RPMI8226 (cell line): ENCODE measurements around the gene TMCC2.
A peak's percentile ranks its signal among the peaks of the same experiment; 100 is the strongest.

Experiments used
- DNase-seq: peaks from one replicate; pipeline ENCODE4 v3.0.0-alpha.2; 2015

The TMCC2 gene

DNA sequence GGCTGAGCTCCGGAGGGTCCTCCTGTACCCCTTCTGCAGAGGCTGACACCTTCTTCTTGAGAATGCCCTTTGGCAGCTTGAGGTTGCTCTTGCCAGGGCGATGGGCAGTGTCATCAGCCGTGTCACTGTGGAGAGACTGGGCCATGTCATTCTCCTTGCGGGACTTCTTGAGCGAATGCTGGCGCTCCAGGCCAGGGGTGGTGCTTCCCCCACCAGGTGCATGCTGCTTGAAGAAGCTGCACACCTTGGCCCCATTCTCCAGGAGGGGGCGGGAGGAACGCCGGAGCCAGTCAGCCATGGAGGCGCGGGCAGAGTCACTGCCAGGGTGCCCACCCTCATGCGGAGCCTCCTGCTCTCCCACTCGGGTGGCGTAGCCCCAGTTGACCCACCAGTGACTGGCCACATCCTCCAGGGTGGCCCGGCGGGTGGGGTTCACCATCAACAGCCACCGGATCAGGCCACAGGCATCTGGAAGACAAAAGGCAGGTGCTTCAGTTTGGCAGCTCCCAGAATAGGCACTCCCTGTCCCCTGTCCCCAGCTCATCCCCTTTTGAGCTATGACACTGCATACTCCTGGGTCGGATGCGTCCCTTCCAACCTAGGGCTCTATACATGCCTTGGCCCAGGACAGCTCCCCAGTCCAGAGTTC, 76.4 kb downstream of the TMCC2 start:
- no peak for DNase-seq

DNA sequence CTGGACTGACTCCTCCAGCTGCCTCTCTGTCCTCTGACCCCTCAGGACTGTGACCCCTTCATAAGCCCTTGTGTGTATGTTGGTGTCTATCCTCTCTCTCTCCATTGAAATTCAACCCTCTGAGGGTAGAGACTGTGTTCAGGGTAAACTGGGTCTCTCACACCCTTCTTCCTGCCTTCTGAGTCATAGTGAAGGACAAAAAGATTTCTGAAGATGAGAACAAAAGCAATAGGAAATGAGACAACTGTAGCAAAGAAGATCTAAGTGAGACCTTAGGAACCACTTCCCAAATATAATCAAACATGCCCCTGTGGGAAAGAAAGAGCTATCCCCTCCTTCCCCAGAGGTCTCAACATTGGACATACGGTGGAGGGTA, 76.9 kb downstream of the TMCC2 start:
- no peak for DNase-seq

DNA sequence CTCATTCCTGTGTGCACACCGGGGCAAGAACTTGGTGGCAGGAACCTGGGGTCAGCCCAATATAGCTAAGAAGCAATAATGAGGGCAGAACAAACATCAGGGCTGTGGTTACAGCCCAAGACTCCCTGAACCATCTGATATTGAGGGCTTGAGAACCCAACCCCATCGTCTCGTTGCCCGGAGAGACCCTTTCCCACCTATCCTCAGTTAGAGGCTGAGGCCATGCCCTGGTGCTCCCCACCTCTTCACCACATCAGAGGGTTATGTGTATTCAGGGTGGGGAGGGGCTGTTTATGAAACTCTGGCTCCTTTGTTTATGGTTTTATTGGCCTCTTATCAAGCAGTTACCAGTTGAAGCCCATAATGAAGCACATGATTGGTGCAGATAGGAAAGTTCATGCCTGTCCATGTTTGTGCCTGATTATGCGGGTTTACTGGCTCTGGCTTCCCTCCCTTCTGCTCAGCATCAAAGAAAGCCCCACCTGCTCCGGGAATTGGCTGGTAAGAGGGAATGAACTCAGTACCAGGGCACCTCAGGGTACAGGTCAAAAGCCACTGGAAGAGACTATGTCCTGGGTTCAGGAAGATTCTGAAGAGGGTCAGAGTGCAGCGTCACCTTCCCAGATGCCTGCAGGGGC, 79.3 kb downstream of the TMCC2 start:
- no peak for DNase-seq

DNA sequence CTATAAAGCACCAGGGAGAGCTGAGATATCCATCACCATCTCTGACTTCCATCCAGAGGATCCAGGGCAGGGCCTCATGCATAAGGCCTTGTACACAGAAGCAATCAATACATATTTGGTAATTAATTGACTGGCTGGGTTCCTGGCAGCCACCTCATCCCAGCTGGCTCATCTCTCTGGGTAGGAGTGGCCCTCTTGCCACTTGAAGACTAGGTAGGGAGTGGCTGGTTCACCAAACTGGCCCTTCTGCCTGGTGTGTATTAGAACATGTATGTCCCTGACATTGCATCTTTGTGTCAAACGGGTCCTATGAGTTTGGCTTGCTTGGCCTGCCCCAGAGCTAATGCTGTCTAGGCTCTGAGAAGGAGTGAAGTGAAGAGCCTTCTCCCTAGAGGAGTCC, 82.0 kb downstream of the TMCC2 start:
- no peak for DNase-seq

DNA sequence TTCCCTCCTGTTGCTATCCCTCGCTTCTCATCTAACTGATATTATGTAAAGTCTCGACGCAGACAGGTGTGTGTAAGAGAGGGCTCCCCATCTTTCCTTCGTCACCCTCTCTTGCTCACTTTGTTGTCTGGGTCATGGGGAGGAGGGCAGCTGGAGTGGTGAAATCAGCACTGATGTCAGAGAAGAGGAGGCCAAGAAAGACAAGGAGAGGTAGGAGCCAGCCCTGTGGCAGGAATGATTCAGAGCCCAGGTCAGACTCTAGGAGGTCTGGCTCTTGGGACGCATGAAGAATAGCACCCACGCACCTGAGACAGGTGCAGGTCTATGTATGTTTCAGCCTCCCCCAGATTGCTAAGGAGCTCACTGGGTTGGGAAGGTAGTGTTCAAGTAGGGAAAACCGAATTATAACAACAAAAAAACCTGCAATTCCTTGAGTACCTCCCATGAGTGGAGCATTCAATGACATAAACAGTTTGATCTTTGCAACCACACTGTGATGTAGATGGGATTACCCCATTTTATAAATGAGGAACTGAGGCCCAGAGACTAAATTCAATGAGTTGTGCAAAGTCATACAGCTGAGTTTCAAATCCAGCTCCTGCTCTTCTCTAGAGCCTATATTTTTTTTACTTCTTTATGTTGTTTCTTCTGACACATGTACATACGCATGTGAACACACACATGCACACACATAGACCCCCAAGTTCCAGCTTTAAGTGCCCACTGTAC, 83.4 kb downstream of the TMCC2 start:
- DNase-seq: no peak

DNA sequence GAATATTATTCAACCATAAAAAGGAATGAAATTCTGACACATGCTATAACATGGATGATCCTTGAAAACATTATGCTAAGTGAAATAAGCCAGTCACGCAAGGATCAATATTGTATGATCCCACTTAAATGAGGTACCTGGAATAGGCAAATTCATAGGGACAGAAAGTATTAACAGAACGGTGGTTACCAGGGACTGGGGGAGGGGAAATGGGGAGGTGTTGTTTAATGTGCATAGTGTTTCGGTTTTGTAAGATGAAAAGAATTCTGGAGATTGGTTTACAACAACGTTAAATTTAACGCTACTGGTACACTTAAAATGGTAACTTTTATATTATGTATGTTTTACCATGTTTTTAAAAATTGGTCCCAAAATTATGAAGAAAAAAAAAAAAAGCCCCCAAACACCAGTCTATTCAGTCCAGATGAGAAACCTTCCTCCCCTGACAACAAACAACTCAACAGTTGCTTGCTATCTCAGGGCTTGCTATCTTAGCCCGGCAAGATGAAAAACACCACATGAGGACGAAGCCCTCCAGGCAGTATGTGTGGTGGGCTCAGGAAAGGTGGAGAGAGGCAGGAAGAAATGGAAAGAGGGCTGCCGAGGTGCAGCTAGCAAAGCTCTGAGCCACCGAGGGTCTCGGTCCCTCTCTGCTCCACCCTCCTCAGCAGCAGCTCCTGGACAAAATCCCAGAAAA, 85.3 kb downstream of the TMCC2 start:
- no peak for DNase-seq

DNA sequence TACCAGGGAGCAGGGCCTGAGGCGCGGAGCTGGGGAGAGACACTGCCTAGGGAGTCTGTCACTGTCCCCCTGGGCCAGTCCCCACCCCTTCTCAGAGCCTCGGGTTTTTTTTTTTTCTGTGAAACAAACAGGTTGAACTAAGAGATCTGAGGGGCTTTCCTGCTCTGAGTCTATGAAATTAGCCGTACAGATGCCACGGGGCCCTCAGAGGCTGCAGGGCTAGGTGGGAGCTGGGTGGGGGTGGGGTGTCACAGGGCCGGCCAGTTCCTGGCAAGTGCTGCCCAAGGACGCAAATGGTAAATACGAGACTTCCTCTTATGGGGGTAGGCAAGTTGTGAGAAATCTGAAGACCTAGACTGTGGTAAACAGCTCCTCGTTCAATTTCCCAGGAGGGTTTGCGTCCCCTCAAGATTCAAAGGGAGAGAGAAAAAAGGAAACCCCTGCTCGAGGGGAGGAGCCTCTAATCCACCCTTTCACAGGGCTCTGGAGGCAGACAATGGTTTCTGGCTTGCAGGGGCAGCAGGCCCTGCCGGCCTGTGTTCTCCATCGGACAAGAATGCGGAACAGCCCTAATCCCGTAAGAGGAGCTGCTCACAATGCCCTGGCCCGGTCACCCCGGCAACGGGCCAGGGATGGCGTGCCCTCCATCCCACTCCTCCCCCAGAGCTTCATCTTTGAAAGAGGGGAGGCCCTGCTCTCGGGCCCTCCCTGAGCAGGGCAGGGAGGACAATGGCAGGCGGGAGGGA, 86.0 kb downstream of the TMCC2 start:
- DNase-seq: no peak

DNA sequence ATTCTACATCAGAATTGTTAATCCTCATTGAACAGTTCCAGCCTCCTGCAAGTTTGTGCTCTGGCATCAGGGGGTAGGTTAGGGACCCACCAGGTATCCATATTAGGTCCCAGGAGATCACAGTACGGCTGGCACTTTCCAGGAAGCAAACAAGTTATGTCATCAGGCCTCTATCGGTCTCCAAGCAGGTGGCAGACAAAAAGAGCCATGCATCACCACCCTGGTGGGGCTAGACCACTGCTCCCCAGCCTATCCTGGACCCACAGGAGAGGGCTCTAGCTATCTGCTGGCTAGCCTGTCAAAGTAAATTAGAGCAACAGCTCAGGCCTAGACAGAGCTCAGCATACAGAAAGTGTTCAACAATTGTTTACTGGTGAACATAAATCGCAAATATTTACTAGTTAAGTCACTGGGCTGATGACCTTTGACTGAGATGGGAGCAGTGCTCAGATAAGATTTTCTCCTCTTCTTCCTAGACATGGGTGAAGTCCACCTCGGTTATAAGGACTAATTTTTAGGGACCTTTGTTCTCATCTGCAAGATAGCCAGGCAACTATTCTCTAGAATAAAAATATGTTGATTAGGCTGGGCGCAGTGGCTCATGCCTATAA, 87.4 kb downstream of the TMCC2 start:
- DNase-seq: no peak

DNA sequence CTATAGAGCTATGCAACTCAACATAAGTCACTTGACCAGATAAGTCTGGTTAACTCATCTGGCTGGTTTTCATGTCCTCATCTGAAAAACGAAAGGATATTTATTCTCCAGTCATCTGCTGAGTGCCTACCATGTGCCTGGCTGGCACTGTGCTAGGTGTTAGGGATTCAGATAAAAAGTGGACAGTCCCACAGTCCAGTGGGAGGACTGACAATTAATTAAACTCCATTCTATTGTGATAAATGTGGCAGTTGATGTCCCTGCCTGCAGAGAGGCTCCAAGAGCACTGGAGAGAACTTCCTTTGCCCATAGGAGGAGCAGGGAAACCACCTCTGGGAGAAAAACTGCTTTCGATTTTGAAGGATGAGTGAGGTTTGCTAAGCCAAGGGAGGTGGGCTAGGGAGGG, 88.4 kb downstream of the TMCC2 start:
- peak; percentile 49 for DNase-seq

DNA sequence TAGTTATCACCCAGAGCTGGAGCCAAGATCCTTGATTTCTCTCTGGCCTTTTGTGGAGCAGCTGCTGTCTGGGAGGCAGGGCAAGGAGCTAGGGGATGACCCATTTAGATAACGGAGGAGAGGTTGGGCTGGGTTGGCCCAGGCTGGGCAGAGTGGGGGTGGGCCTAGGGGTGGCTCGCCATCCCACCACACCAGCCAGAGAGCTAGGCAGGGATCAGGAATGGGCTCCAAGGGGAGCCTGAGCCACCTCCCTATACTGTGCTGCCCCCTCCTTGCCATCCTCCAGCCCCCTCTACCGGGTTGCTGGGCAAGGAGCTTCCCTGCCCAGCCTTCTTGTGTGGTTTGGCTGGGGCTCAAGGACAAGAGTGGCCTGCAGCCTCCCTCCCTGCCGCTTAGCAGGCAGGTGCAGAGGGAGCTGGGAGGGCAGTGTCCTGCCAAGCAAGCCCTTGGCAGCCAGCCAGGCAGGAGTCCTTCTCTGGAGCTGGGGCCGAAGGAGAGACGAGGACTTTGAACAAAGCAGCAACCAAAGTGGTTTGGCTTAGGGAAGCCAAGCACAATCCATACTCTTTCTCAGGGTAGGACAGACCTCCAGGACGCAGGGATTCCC, 89.7 kb downstream of the TMCC2 start:
- DNase-seq: peak; percentile 99

DNA sequence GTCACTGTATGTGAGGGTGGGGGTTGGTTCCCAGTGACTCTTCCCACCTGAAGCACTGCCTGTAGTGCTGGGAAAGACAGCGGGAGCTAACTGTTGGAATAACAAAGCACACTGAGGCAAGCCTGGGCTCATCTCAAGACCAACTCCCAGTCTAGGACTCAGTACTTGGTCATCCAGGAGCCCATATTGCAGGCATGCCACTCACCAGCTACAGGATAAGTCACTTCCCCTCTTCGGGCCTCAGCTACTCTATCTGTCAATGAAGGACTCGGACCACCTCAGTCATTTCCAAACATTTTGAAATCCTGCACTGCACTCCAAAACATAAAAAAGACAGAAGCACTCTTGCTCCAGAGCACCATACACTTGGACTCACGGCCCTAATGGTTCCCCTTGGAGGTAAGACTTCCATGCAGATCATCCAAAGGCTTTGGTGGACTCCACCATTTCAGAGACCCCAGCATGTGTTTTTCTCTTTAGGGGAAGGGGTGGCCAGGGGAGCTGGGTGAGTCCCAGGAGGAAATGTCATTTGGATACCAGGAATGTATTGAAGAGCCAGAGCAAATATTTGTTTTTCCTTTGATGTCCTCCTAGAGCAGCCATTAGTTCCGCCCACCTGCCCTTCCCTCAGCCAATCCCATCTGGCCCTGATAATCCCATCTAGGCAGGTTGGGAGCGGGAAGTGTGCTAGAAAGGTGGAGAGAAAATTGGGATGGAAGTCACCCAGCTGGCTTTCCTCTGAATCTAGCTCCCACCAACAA, 90.7 kb downstream of the TMCC2 start:
- DNase-seq: peak; percentile 24

DNA sequence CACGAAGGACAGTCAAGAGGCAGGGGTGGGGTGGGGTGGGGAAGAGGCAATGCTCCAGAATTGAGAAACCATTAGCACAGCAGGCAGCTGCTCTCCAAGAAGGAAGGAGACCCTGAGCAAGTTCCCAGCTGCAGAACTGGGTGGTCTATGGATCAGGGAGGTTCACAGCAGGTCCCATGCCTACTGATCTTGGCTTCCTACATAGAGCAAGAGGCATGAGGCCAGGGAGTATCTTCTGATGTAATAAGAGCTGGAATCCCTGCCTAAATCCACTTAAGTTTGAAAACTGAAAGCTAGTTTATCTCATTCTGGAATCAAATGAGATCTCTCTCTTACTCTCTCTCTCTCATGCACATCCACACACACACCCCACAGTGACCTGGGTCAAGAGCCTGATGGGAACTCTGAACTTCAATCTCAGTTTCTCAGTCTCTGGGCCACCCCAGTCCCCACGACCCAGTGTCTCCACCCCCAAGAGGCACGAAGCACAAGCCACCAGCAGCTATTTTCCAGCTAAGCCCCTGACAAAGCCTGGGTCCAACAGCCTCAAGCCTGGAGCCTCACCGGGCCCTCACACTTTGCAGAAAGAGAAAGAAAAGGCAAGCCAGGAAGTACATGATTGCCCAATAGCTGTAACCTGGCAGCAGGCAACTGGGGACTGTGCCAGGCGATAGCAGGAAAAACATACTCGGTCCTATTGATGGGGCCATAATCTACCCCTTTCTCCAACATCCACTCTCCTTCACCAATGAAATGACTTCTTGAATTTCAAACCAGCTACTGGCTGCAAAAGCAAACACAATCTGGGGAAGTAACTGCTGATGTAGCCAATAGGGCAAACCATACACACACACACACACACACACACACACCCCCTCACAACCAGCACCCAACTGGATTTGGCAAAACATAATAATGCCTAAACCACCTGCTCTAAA, 91.6 kb downstream of the TMCC2 start:
- DNase-seq: peak; percentile 87

DNA sequence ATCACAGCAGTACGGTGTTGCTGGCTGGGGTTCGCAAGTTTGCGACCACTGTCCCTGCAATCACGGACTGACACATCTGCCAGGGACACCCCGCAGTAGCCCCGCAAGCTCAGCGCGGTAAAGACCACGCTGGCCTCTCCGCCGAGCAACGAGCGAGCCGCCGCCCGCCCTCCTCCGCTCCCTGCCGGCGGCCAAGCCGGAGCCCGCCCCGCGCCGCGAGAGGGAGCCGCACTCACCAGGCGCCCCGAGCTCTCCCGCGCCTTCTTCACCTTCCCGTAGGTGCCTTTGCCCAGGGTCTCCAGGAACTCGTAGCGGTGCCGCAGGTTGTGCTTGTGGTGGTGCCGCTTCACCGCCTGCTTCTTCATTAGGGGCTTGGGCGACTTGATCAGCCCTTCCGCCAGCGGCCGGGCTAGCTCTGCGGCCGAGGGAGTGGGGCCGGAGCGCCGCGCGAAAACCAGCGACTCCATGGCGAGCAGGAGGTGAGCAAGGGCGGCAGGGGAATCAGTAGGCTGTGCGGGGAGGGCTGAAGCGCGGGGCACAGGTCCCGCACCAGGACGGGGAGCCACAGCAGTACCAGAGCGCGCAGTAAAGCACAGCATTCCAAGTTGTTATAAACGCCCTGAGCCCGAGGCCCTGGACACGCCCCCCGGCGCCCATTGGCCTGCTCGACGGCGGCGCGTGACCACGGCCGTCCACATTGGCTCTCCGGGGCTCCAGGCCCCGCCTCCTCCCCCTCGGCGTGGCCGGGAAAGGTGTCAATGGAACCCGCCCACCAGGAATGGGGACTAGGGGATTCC, 93.6 kb downstream of the TMCC2 start, which contains the start of gene NUAK2:
Gene NUAK2, minus strand, starts transcription at position 584 of the 797 bp plus-strand sequence. Its CDS starts 117 bp downstream, at position 467.
- DNase-seq: peak; percentile 94

DNA sequence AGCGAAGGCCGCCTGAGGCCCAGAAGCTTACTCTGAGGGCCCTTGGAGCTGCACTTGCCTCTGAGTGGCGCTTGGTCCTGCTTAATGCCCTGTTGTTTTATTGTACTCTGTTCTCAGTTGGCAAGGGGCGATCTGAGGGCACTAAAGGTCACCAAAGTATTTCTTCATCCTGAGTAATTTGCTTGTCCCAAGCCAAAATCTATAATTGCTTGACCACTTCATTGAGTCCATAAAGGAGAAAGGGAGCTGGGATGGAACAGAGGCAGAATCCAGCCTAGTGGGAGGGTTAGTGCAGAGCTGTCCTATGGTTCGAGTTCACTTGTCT, 94.2 kb downstream of the TMCC2 start:
- no peak for DNase-seq
